Stimulated activated CD8-positive, alpha-beta memory T cell treated with anti-CD3 and anti-CD28 coated beads, Interleukin-4, amount 100 ng/mL, for 48 hours (primary cell): ENCODE data around the gene UBE2L3.
A peak's percentile ranks its signal among the peaks of the same experiment; 100 is the strongest.
"Not testable (repeated sequence)": the region's sequence is repeated elsewhere in the genome, so short reads cannot be mapped to it uniquely, and the experiment has no call there.

ENCODE experiments used
- DNase-seq: peaks from one replicate; pipeline ENCODE4 v3.0.0-alpha.2; 2020

Gene UBE2L3

DNA sequence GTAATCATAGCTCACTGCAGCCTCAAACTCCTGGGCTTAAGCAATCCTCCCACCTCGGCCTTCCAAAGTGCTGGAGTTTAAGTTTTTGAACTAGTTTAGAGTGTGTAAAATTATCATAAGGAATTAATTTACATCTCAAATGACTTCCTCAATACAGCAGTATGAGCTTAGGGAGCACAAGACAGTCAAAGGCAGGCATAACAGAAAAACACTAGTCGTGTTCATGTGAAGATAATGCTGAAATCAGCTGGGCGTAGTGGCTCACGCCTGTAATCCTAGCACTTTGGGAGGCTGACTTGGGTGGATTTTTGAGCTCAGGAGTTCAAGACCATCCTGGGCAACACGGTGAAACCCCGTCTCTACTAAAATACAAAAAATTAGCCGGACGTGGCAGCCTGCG, 36.5 kb downstream of the UBE2L3 start:
- DNase-seq: no peak

DNA sequence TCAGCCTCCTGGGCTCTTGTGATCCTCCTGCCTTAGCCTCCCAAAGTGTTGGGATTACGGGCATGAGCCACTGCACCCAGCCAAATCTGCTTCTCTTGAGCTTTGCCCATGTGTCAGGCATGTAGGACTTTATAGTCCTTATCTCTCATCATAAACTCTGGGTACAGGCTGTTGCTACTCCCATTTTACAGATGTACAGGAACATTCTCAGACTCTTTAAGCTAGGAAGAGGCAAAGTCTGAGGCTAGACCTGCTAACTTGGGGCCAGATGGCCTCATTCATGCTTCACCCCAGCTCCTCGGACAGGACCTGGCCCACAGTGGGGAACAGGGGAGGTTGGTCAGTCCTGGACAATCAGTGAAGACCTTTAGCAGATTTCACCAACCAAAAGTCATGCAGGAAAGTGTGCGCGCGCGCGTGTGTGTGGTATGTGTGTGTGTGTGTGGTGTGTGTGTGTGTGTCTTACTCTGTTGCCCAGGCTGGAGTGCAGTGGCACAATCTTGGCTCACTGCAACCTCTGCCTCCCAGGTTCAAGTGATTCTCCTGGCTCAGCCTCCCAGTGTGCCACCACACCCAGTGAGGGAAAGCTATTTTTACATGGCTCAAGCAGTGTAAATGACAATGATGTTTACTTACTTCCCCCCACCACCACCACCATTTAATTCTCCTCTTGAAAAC, 38.5 kb downstream of the UBE2L3 start:
- no peak for DNase-seq

DNA sequence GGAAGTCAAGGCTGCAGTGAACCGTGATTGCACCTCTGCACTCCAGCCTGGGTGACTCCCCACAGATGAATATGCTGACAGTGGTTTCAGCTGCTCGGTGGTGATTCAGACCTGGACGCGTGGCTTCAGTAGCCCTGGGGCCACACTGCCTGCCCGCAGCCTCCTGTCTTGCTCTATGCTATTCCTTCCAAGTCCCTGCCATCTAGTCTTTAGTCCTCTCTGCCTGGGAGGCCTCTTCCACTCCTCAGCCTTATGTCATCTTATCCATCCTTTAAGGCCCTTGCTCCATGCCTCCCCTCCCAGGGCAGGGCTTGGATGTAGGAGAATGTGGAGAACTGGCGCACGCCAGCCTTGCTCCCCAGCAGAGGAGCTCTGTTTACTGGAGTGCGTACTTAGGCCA, 39.3 kb downstream of the UBE2L3 start:
- no peak for DNase-seq

GRCh38 chr22:21609556-21610157, 42.1 kb downstream of the UBE2L3 start:
- DNase-seq: not testable (repeated sequence)

GRCh38 chr22:21611210-21611977, 43.9 kb downstream of the UBE2L3 start:
- no peak for DNase-seq

DNA sequence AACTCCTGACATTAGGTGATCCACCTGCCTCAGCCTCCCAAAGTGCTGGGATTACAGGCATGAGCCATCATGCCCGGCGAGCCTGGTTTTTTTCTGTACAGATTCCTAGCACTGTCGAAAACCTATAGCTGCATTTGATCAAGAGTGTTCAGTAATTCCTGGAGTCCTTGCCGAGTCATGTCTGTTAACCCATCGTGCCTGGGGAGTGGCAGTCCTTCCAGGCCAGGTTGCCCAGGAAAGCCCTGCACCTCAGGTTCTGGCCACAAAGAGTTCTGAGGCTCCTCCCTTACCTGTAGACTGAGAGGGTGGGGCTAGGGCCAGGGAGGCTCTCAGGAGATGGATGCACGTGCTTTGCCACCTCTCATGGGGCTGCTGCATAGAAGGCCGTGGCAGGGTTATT, 45.3 kb downstream of the UBE2L3 start:
- DNase-seq: no peak

- DNase-seq: no peak
Observed at GRCh38 chr22:21613553-21614233, 46.2 kb downstream of the UBE2L3 start.

DNA sequence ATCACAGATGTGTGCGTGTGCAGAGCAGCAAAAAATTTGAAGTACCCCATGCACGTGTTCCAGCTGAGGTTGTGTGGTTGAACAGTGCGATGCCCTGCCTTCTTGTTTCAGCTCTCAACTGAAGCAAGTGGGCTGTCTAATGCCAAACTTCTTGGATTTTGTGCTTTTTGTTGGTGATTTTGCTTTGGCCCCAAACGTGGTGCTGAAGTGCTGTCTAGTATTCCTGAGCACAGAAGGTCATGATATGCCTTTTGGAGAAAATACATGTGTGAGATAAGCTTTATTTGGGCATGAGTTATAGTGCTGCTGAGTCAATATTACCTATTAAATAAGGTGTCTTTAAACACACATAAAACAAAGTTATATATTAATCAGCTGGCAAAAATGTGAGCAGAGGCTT, 48.2 kb downstream of the UBE2L3 start:
- DNase-seq: no peak

DNA sequence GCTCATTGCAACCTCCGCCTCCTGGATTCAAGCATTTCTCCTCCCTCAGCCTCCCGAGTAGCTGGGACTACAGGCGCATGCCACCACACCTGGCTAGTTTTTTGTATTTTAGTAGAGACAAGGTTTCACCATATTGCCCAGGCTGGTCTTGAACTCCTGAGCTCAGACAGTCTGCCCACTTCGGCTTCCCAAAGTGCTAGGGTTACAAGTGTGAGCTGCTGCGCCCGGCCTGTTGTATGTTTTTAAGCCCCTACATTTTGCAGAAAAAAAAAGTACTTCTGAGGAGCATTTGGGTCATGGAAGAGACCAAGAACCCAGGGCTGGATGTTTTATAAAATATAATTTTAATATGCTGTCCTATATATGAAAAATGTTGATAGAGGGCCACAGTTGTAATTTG, 49.8 kb downstream of the UBE2L3 start:
- not testable (repeated sequence) for DNase-seq

DNA sequence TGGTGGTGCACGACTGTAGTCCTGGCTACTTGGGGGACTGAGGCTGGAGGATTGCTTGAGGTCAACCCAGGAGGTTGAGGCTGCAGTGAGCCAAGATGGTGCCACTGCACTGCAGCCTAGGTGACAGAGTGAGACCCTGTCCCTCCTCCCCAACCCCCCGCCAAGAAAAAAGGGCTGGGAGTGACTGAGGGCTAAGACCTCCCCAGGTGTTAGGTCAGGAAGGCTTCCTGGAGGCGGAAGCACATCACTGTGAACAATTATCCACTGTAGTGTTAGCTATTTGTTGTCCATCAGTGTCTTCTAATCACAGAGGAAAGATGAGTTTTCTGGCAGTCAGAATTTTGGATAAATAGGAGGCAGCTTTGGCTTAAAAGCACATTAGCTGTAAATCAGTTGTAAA, 53.5 kb downstream of the UBE2L3 start:
- DNase-seq: no peak

- DNase-seq: no peak
Observed at GRCh38 chr22:21622011-21622918, 54.8 kb downstream of the UBE2L3 start.

GRCh38 chr22:21622919-21623647, 55.6 kb downstream of the UBE2L3 start:
- no peak for DNase-seq

DNA sequence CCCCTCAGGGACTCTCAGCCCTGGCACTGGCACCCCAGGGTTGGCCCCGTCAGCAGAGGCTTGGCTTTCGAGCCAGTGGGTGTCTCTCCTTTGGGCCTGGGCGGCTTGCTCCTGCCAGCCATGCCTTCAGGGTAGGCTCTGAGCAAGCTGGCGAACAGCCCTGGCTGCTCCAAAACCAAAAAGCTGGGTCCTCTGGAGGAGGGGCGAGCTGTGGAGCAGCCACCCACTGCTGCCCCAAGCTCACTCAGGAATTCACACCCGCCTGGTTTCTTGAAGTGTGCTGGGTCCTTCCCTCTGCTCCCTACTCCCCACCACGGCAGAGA, 56.1 kb downstream of the UBE2L3 start:
- DNase-seq: no peak

DNA sequence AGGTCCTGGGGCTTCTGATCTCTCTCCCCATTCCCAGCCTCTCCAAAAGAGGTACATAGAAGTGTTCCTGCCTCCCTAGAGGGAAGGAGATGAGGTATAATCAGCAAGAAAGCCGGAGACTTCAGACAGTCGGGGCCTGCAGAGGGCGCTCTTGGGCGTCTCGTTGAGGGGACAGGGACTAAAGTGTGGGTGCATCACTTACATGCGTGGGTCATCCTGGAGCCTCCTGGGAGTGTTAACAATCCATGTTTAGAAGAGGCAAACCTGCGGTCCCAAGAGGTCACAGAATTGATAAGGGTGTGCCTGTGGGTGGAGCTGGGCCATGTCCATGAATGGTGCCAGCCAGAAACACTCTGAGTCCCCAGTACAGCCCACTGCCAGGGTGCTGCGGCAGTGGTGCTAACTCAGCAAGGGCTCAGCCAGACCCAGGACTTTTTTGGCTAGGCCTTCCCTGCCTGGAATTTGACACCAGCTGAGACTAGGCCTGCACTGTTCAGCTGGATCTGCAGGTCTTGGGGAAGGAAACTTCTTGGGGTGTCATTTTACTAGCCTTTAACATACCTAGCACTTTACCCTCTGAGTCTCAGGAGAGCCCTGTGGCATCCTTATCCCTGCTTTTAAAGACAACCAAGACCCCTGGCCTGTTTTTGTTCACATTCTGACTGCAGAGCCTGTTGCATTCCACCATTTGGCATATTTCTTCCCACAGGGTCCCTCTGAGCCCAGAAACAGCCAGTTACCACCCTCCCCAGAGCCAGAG, 56.8 kb downstream of the UBE2L3 start:
- peak; percentile 82 for DNase-seq

DNA sequence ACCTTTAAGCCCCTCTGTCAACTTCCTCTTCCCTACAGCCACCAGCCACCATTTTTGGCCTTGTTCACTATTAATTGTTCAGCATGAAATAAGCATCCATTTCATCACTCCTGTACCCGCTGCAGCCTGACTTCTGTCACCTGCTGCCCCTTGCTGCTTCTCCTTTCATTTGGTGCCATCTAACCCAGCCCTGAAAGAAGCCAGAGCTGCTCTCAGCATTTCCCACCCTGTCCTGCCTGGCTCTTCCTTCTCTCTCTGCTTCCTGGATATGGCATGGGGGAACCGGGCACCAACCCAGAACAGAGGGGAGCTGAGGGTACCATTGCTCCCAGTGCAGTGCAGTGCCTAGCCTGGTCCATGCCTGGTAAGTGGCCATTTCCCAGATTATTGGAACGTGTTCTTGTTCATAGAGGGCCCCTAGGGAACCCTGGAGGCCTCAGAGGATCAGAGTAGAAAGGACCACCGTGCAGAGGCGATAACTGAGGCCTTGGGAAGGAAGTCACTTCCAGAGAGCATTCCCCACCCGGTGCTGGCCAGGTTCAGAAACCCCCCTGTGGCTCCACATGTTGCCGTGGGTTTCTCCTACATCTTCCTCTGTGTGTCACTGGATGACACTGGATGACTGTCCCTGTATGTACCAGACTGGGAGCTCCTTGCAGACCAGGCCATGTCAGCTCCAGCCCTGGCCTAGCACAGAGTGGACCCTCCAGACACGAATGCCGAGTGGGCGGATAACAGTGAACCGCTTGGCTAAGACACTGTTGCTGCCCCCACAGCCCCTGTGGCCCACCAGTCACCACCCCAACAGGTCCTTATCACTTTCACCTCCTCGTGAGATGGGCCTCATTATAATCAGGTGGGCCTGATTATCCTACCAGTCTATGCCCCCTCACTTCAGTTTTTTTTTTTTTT, 57.6 kb downstream of the UBE2L3 start:
- DNase-seq: peak; percentile 33

DNA sequence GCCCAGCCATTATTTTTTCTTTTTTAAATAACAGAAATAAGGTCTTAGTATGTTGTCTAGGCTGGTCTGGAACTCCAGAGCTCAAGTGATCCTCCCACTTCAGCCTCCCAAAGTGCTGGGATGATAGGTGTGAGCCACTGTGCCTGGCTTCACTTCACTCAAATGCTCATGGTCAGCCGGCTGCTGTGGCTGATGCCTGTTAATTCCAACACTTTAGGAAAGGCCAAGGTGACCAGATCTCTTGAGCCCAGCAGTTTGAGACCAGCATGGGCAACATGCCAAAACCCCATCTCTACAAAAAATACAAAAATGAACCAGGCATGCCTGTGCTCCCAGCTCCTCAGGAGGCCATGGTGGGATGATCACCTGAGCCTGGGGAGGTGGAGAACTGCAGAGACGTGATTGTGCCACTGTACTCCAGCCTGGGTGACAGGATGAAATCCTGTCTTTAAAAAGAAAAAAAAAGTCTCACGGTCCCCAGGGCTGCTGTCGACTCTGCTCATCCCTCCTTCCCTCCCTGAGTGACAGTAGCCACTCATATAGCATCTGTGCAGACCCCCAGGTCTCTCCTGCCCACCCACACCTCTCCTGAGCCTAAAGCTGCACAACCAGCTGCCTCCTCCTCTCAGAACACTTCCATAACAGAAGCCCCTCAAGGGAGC, 58.7 kb downstream of the UBE2L3 start:
- no peak for DNase-seq

GRCh38 chr22:21626735-21627469, 59.4 kb downstream of the UBE2L3 start:
- DNase-seq: no peak

DNA sequence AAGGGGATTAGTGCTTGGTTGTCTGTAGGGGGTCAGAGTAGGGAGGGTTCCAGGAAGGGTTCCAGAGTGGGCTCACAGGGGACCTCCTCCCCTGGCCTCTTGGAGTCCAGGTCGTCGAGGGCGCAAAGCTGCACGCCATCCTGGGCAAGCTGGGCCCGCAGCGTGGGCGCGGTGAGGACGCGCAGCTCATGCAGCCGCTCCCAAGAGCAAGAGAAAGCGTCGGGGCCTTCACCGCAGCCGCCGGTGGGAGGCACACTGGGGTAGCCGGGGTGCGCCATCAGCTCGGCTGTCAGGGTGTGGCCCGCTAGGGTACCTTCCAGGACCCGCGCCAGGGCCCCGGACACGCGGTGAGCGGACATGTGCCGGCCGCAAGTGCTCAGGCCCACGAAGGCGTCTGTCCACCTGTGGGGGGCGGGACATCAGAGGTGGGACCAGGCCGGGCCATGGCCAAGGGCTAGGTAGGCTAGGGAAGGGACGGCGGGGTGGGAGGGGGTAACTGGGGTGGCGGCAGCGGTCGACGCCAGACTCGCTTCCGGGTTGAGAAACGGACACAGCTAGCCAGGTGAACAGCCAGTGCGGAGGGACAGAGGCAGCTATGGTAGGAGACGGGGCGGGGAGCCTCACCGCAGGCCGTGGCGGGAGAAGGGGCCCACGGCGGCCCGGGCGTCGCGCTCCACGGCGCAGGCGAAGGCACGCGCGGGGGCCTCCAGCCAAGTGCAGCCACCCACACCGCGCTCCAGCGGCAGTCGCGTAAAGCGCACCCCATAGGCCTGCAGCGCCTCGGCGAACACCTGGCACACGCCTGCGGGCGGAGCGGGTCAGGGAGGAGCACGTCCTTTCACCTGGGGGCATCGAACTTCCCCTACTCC, 61.1 kb downstream of the UBE2L3 start:
- no peak for DNase-seq
